ENCODE data around the gene TMEM184B.

The TMEM184B gene

DNA sequence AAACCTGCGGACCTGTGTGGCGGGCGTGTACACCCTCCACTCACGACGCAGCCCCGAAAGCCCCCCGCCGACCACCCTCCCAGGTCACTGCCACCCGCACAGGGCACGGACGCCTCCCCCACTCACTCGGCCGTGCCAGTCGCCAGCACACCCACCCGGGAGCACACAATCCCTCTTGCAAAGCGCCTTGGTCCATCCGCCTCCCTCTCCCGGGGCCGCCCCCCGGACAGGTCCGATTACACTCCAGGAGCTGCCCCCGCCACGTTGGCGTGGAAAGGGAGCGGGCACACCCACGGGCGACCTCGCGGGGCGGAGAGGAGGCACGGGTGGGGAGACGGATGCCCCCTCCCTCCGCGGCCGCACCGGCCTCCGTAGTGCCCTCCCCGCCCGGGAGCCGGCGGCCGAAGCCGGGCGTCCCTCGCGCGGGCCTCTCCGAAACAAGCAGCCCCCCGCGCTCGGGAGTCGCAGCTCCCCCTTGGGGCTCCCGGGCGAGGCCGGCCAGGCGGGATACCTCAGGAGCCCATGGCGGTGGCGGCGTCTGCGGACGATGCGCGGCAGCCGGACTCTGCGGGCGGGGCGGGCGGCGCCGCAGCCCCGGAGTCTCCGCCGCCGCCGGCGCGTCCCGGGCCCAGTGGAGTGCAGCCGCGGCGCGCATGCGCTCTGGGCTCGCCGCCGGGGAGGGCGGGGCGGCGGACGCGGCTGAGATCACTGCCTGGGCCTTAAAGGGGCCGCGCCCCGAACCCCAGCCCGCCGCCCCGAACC, at the start of gene TMEM184B:
TMEM184B (minus strand) TSS at position 638 of the 762 bp plus-strand sequence. CDS start 25,049 bp downstream, outside the sequence.
- in situ Hi-C loops (cut with MboI; ENCODE audit: low sequenced_read_pairs): no loop called here

DNA sequence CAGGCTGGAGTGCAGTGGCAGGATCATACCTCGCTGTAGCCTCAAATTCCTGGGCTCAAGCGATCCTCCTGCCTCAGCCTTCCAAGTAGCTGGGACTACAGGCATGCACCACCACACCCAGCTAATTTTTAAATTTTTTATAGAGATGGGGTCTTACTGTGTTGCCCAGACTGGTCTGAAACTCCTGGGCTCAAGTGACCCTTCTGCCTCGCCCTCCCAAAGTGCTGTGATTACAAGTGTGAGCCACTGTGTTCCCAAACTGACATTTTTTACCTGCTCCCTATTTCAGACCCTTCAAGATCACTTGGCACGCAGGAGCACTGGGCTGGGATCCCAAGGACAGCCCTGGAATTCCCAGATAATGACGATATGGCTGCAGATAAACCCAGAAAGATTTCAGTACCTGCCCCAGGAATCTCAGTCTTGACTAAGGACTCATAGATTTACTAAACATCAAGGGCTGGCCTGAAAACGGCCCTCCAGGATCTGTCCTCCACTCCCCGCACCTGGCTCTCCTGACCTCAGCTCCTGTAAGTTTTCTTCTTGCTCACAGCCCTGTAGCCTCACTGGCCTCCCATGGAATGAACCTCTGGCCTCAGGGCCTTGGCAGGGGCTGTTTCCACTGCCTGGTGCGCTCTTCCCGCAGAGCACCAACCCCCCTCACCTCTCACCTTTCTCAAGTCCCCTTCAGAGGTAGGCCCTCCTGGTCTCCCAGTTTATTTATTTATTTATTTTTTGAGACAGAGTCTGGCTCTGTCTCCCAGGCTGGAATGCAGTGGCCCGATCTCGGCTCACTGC, 48.0 kb upstream of the TMEM184B start:
- in situ Hi-C loops (cut with MboI; ENCODE audit: low sequenced_read_pairs): no loop called here

GRCh38 chr22:38318792-38319773, 46.3 kb upstream of the TMEM184B start:
- in situ Hi-C loops (cut with MboI; ENCODE audit: low sequenced_read_pairs): no loop called here

- in situ Hi-C loops (cut with MboI; ENCODE audit: low sequenced_read_pairs): no loop called here
Observed at GRCh38 chr22:38317995-38318715, 45.3 kb upstream of the TMEM184B start.

DNA sequence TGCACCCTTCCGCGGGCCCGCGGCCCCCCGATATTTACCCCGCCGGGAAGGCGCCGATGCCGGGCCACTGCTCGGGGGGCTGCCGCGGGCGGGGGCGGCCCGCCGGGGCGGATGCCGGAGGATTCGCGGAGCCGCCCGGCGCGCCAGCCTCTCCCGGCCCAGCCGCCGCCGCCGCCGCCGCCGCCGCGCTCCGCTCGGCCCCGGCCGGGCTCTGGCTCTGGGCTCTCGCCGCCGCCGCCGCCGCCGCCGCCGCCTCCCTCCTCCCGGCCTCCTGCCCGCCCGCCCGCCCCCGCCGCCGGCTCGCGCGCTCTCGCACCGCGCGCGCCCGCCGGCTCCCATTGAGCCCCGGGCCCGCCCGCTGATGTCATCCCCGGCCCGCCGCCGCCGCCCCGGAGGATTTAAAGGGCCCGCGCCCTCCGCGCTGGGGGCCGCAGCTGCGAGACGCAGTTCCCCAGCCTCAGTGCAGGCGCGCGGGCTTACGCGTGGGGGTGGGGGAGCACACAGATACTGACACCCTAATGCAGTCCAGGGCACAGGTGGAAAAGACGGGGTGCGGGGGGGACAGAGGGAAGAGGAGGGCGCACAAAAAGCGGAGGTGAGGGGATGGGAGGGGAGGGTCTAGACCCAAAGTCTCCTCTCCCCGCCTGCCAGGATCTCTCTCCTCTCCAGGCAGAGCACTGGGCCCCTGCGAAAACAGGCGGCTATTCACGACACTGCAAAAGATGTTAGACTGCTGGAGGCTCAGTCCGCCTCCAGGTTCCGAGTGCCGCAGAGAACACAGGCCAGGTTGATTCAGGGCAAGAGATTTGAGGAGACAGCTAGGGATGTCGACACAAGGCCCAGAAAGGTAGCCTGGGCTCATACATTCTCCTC, 44.5 kb upstream of the TMEM184B start, which contains the start of gene CSNK1E:
CSNK1E (minus strand) TSS at position 312 of the 873 bp plus-strand sequence. CDS start 3,276 bp downstream, outside the sequence.
- in situ Hi-C loops (cut with MboI; ENCODE audit: low sequenced_read_pairs): no loop called here

GRCh38 chr22:38316364-38317121, 43.7 kb upstream of the TMEM184B start:
- in situ Hi-C loops (cut with MboI; ENCODE audit: low sequenced_read_pairs): no loop called here

DNA sequence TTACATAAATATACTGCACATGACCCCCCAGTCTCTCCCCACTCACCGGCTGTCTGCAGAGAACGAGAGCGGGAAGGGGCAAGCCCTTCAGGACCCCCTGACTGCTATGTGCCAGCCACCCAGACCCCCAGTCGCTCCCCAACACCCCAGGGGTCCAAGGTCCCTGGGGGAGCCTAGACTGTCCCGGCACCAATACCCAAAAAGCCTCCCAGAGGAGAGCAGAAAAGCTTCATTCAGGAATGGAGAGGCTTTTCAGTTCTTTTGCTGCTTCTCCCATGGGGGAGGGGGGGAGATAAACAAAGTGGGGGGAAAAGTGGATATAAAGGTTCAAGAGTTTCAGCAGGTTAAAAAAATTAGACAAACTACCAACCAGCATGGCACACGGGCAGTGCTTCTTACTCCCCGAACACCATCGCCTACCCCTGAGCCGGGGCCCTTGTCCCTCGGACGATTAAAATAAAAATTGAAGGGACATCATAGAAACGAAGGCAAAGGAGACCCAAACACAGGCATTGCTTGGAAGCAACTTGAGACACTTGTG, 43.1 kb upstream of the TMEM184B start:
- in situ Hi-C loops (cut with MboI; ENCODE audit: low sequenced_read_pairs): no loop called here

- in situ Hi-C loops (cut with MboI; ENCODE audit: low sequenced_read_pairs): no loop called here
Observed at GRCh38 chr22:38314933-38315822, 42.4 kb upstream of the TMEM184B start.

DNA sequence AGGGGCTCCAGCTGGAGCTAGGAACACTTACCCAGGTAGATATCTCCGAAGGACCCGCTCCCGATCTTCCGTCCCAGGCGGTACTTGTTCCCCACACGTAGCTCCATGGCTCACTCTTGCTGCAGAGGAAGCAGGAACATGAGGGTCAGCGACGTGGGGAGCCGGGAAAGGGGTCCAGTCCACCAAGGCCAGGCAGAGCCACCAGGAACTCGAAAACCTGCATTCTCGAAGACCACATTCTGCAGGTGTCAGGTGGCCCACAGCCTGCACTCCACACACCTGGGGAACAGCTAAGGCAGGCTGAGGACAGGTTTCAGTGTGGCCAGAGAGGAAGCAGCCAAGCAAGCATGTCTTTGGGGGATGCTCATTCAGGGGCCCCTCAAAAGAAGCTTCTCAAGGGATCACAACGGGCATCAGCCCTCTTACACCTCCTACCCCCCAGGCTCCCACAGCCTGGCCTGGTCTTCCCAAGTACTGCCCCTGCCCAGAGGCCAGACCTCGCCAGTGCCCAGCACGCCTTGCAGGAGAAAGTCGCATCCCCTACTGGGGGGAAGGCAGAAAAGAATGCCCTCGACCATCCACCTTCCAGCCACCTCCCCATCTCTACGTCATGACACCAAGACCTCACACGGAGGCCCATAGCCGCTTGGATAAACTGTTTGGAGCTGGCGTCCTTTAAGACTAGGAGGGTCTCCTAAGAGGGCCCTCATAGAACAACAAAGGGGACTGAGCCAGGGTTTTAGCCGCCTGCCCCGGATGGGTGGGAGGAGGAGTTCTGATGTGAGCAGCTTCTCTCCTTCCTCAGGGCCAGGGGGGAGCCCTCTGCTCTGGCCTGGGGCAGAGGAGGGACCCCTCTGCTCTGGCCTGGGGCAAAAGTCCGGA, 41.5 kb upstream of the TMEM184B start:
- in situ Hi-C loops (cut with MboI; ENCODE audit: low sequenced_read_pairs): no loop called here

- in situ Hi-C loops (cut with MboI; ENCODE audit: low sequenced_read_pairs): no loop called here
Observed at GRCh38 chr22:38313384-38313955, 40.7 kb upstream of the TMEM184B start.

DNA sequence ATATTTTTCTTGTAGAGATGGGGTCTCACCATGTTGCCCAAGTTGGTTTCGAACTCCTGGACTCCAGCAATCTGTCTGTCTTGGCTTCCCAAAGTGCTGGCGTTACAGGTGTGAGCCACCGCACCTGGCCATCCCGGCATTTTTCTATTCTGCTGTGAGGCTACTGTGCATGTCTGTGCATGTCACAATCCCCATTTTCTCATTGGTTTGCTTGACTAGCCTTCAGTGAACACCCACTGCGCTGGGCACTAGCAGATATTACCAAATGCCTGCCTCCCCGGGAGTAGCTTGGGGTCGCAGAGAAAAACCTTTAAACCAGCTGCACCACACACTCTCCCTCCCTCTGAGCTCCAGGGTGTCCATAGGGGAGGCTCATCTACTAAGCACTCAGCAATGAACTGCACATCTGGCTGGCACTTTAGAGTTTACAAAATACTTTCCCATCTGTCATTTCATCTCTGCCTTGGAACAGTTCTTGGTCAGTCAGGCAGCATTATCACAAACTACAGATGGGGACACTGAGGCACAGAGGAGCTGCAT, 39.5 kb upstream of the TMEM184B start:
- in situ Hi-C loops (cut with MboI; ENCODE audit: low sequenced_read_pairs): no loop called here

- in situ Hi-C loops (cut with MboI; ENCODE audit: low sequenced_read_pairs): no loop called here
Observed at GRCh38 chr22:38311323-38311620, 38.5 kb upstream of the TMEM184B start.

GRCh38 chr22:38310518-38311322, 37.9 kb upstream of the TMEM184B start:
- in situ Hi-C loops (cut with MboI; ENCODE audit: low sequenced_read_pairs): no loop called here

- in situ Hi-C loops (cut with MboI; ENCODE audit: low sequenced_read_pairs): no loop called here
Observed at GRCh38 chr22:38309614-38310517, 37.1 kb upstream of the TMEM184B start.

Measured in hTERT RPE-1 (cell line).